DMS53 treated with DMSO at 0.1 percent for 48 hours (cell line): Measurements from ENCODE around the gene PXYLP1.

Experiments
- DNase-seq: peaks from one replicate; lab custom pipeline; 2025; ENCODE audit not compliant: unreplicated experiment; lab: John Stamatoyannopoulos, UW

The PXYLP1 gene

GRCh38 chr3:141320399-141321108, 88.9 kb downstream of the PXYLP1 start:
- no peak for DNase-seq

GRCh38 chr3:141321109-141321497, 89.5 kb downstream of the PXYLP1 start:
- no peak for DNase-seq

GRCh38 chr3:141323936-141324704, 92.5 kb downstream of the PXYLP1 start:
- DNase-seq, result no peak

- no peak for DNase-seq
Measured at GRCh38 chr3:141326123-141326522, 94.5 kb downstream of the PXYLP1 start.

- DNase-seq, result no peak
Measured at GRCh38 chr3:141326626-141327025, 95.0 kb downstream of the PXYLP1 start.

GRCh38 chr3:141328286-141329166, 96.9 kb downstream of the PXYLP1 start:
- no peak for DNase-seq

- DNase-seq, result no peak
Measured at GRCh38 chr3:141330235-141330634, 98.6 kb downstream of the PXYLP1 start.

GRCh38 chr3:141330718-141331376, 99.2 kb downstream of the PXYLP1 start:
- no peak for DNase-seq

- no peak for DNase-seq
Measured at GRCh38 chr3:141331377-141332318, 100.0 kb downstream of the PXYLP1 start.

DNA sequence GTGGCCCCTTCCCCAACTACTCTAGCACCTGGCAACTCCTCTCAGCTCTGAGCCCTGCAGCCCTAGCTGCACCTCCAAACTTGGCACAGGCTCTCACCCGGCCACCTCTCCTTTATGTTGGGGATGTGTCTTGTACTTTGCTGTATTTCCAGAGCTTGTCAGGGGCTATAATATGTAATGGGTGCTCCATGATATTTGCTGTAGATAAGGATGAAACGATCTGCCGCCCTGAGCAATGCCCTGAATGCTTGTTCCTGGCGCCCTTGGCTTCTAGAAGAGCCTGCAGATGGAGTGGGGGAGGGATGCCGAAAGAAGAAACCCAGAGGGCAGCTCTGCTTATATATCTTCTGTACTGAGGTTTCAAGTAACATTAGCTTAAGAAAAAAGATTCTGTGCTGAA, 100.8 kb downstream of the PXYLP1 start:
- DNase-seq, result no peak

DNA sequence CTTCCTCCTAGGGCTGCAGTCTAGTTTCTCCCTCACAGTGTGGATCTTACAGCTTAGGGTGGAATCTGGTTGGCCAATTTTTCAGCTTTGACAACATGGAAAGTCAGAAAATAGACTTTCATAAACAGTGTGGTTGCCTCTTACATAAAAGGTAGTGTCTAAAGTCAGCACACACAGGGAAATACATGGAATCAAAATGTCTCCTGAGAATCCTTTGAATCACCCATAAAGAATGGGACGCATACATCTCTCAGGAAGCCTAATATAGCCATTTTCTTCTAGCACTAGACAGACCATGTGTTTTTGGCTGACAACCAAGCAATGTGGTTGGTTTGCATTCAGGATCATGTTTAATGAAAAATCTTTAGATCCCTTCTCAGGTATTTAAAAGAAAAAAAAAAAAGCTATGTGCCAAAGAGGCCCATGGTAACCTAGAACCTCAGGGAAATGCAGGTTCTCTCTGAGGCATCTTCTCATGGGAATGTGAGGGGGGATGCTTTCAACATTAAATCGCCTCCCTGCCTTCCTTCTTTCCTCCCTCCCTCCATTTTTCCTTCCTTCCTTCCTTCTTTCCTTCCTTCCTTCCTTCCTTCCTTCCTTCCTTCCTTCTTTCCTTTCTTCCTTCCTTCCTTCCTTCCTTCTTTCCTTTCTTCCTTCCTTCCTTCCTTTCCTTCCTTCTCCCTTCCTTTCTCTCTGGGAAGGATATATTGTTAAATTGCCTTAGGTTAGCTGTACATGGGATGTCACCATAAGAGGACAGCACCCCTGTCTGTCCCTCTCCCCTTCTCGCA, 102.4 kb downstream of the PXYLP1 start:
- DNase-seq, result no peak

DNA sequence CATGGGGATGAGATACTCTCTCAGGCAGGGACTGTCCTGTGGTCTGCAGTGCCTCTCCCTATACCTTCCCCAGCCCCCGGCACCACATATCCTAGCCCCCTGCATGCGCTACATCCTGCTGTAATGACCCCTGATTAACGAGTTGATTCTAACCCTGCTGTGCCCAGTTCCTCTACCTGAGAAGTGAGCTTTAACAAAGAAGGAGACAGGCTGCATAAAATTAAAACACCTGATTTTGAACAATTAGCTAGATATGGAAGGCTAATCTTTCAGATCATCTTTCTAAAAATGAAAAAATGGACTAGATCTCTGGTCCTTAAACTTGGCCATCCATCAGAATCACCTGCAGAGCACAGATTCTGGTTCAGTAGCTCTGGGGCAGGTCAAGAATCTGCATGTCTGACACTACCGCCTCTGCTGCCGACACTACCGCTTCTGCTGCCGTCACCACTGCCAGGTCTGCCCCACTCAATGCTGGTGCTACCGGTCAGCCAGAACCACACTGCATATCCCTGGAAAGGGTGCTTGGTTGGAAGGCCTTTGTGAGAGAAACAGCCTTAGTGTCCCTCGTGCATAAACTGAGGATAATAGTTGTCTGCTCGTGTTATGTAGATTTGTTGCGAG, 103.1 kb downstream of the PXYLP1 start:
- no peak for DNase-seq

DNA sequence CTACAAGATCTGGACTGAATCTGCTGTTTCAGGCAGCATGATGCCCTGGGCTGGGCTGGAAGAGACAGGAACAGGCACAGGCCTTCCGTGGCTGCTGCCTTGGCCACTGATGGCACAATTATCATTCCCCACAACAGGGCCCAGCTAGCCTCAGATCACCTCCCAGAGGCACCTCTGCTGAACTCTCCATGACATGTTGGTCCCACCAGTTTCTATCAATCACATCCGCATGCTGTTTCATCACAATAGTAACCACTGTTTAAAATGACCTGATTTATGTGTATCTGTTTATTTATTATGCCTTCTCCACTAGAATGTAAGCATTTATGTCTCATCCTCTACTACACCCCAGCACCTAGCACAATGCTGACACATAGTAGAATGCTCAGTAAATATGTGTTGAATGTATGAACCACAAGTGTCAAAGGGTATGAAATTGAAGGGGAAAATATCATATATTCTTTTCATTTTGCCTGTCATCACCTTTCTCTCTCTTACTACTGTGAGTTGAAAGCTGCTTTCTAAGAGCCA, 104.0 kb downstream of the PXYLP1 start:
- DNase-seq, result no peak

- no peak for DNase-seq
Measured at GRCh38 chr3:141336672-141337522, 105.3 kb downstream of the PXYLP1 start.

DNA sequence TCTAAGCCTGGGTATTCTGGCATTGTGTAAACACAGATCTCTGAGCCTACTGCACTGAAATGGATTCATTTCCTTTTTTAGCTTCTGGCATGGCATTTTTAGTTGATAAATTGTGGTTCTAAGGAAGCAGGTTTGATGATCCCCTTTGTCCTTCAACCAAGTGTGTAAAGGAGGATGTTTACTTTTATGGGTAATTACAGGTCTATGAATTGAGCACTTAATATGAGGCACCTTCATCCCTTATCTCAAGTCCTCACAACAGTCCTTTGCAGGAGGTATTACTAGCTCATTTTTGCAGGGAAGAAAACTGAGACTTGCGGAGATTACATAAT, 105.9 kb downstream of the PXYLP1 start:
- peak; percentile 68 for DNase-seq

DNA sequence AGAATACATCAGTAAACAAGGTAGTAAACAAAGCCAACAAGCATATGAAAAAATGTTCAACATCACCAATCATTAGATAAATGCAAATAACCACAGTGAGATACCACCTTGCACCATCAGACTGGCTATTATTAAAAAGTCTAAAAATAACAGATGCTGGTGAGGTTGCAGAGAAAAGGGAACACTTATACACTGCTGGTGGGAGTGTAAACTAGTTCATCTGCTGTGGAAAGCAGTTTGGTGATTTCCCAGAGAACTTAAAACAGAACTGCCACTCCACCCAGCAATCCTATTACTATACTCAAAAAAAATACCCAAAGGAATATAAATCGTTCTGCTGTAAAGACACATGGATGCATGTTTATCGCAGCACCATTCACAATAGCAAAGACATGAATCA, 106.4 kb downstream of the PXYLP1 start:
- no peak for DNase-seq

DNA sequence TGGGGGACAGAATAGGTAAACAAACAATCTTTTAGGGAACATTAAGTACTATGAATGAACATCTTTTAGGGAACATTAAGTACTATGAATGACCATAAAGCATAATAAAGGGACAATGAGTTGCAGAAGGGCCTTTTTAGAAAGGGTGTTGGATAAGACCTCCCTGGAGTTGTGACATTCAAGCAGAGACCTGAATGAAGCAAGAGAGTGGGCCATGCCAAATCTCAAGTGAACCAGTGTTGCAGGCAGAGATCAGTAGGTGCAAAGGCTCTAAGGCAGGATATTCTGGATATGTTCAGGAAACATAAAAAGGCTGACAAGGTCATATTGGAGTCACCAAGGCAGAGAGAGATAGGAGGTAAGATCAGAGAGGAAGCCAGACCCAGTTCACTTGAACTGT, 107.3 kb downstream of the PXYLP1 start:
- DNase-seq, result no peak

DNA sequence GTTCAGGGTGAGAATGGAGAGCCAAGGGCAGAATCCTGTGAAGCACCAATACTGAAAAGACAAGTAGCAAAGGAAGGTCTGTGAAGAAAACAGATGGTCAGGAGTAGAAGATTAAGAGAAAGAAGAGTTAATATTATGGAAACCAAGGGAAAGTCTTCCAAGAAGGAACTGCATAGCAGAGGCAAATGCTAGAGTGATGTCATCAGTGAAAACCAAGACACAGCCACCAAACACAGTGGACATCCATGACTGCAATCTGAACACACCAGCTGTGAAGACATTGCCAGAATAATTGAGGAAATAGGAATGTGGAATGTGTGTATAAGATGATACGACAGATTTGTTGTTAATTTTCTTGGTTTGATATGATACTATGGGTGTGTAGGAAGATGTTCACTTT, 109.9 kb downstream of the PXYLP1 start:
- DNase-seq, result no peak
